DMS79 treated with DMSO at 0.1 percent for 48 hours (cell line): ENCODE data around the gene KIF3B.
A peak's percentile ranks its signal among the peaks of the same experiment; 100 is the strongest.
"Not testable (repeated sequence)": the region's sequence is repeated elsewhere in the genome, so short reads cannot be mapped to it uniquely, and the experiment has no call there.

Experiments
- DNase-seq: peaks from one replicate; lab custom pipeline; 2025; lab: John Stamatoyannopoulos, UW

The KIF3B gene

DNA sequence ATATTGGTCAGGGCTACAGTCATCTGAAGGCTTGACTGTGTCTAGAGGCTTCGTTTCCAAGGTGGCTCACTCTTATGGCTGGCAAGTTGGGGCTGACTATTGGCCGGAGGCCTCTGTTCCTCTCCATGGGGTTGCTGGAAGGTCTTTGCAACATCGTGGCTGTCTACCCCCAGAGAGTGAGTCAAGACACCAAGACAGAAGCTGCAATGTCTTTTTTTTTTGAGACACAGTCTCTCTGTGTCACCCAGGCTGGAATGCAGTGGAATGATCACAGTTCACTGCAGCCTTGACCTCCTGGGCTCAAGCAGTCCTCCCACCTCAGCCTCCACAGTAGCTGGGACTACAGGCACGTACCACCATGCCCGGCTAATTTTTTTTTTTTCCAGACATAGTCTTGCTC, 29.4 kb upstream of the KIF3B start:
- no peak for DNase-seq

DNA sequence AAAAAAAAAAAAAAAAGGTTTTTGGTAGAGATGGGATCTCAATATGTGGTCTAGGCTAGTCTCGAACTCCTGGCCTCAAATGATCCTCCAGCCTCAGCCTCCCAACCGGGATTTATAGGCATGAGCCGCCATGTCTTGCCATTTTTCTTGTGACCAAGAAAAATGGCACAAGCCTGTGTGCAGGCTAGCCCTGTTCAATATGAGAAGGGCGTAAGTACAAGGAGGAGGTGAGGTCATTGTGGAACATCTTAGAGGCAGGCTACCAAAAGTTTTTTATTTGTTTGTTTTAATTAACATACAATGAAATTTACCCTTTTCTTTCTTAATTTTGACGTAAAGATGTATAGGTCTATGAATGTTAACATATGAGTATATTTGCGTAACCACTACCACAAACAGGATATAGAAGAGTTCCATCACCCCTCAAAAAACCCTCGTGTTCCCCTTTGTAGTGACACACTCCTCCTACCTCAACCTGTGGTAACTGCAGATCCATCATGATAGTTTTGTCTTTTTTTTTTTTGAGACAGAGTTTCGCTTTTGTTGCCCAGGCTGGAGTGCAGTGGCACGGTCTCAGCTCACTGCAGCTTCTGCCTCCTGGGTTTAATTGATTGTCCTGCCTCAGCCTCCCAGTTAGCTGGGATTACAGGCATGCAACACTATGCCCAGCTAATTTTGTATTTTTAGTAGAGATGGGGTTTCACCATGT, 28.3 kb upstream of the KIF3B start:
- DNase-seq = no peak

DNA sequence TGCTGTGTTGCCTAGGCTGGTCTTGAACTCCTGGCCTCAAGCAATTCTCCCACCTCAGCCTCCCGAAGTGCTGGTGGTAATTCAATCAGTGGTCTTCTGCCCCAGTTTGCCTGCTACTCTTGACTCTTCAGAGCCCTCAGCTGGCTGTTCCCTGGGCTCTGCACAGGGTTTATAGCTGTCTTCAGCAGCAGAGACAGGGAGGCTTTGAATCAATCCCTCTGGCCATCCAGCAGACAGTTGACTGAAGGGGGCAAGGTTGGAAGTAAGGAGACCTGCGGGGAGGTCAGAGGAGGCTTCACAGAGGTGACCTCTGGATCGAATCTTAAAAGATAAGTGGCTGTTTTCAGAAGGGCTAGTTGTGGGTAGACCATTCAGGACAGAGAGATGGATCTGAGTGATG, 26.0 kb upstream of the KIF3B start:
- no peak for DNase-seq

DNA sequence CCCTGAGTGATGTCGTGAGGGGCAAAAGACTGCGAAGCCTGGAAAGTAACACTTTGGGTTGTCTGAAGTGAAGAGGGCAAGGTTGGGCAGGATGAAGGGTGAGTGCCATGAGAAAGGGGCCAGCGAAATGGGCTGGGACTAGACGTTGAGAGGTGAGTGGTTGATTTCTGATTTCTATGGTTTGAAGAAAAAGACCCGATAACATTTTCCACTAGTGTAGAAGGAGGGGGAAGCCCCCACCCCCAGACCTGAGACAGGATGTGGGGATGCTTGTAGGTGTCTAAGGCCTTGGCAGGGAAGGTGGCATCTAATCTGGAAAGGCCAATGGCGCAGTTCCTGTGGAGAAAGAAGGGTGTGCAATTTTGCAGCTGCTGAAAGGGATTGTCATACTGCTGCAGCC, 25.3 kb upstream of the KIF3B start:
- no peak for DNase-seq

DNA sequence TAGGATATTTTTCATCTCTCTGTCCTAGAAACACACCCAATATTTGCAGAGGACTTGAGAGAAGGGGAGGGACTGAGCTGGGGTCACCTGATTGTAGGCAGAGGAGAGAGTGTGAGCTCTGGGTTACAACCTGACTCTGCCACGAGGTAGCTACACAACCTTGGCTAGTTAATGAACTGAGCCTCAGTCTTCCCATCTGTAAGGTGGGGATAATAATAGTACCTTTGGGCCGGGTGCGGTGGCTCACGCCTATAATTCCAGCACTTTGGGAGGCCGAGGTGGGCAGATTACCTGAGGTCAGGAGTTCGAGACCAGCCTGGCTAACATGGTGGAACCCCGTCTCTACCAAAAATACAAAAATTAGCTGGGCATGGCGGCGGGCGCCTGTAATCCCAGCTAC, 16.5 kb upstream of the KIF3B start:
- DNase-seq = not testable (repeated sequence)

DNA sequence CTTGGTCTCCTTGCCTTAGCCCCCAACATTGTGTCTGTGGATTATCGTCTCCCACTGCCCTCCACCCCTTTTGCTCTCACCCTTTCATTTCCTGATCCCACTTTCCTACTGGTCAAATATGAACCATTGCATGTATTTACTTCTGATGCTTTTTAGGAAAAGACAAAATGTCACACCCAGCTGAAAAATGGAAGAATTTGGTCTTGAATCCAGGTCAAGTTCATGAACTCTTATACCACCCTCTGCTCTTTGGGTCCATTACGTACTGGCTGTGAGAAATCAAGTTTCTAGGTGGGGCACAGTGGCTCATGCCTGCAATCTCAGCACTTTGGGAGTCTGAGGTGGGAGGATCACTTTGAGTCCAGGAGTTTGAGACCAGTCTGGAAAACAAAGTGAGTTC, 15.8 kb upstream of the KIF3B start:
- no peak for DNase-seq

DNA sequence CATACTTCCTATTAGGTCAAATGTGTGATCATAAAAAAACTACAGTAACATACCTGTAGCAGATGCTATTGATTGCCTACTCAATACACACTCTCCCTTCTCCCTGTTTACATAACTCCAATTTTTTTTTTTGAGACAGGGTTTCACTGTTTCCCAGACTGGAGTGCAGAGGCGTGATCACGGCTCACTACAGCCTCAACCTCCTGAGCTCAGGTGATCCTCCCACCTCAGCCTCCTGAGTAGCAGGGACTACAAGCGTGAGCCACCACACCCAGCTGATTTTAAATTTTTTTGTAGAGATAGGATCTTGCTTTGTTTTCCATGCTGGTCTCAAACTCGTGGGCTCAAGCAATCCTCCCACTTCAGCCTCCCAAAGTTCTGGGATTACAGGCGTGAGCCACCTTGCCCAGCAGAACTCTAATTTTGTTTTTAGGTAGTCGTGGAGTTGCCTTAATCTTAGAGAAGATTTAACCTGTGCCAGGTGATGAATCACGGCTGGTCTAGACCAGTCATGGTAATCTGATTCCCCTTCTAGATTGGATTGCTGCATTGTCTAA, 14.0 kb upstream of the KIF3B start:
- DNase-seq = no peak

DNA sequence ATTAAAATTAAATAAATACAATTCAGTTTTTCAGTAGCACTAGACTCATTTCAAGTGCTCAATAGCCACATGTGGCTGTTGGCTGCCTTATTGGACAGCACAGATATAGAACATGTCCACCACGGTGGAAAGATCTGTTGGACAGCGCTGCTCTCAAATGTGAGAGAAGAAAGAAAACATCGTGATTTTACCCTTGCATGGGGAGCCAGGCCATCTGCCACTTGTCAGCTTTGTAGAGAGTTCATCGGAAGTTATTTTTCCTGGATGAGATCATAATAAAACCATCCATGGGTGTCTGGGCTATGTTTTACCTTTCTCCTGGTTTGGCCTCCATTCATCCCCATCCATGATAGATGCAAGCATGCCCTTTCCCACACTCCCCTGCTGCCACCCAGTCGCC, 5.8 kb upstream of the KIF3B start:
- no peak for DNase-seq

DNA sequence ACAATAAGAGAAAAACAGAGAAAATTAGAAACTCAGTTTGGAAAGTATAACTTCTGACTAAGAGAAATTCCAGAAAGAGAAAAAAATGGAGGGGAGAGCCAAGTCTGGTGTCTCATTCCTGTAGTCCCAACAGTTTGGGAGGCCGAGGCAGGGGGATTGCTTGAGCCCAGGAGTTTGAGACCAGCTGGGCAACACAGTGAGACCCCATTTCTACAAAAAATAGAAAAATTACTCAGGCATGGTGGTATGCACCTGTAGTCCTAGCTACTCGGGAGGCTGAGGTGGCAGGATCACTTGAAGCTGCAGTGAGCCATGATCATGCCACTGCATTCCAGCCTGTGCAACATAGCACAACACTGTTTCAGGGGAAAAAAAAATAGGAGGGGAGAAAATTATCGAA, 3.1 kb upstream of the KIF3B start:
- no peak for DNase-seq

DNA sequence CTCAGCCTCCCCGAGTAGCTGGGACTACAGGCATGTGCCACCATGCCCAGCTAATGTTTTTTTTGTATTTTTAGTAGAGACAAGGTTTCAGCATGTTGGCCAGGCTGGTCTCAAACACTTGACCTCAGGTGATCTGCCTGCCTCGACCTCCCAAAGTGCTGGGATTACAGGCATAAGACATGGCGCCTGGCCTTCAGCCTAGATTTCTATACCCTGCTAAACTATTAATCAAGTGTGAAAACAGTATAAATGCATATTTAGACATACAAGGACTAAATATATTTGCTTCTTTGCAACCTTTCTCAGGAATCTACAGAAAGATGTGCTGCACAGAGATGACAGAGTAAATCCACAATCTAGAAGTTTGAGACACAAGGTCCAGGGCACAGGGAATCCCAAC, 2.3 kb upstream of the KIF3B start:
- DNase-seq = not testable (repeated sequence)

DNA sequence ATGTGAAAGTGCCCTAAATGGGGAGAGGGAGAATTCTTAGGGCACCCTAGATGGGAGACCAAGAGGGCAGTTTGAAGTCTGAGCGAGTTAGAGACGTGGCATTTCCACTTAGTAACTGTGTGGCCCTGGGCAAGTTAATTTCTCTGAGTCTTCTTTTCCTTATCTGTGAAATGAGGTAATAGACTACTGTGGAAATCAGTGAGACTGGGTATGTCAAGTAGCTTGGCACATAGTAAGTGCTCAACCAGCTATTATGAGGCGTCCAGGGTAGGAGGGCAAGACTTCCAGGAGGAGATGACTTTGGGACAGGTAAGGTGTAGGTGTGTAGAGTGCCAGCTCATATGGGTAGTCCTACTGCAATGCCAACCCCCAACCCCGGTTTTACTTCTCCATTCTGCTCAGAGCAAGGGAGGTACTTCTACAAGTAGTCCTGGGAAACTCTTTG, 770 bp downstream of the KIF3B start:
- DNase-seq = no peak

DNA sequence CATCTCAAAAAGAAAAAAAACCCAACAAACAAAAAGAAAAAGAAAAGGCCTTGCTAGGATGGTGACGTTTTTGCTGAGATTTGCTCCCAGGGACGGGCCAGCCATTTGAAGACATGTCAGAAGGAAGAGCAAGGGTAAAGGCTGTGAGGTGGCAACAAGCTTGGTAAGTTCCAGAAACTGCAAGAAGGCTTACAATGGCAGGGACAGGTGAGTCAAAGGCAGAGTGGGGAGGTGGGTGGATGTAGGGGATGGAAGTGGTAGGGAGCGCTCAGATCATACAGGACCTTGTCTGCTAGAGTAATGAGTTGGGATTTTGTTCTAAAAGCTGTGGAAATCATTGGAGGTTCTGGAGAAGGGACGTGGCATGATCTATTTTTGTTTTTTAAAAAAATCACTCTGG, 4.3 kb downstream of the KIF3B start:
- DNase-seq = no peak

DNA sequence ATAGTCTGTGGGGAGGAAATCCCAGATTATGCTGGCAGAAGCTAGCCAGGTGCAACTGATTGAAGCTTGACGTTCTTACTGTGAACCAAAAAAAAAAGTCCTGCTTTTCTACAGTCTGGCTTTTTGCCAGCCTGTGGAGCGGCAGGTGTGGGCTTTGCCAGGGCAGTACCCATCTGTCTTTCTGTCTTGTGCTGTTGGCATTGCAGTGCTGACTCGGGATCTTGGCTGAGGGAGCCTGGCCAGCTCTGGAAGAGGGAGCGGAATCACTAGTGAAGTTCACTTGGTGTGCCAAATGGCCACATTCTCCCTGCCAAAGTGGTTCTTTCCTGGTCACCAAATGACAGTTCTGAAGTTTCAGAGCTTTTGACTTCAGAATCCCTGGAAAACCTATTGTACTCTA, 5.0 kb downstream of the KIF3B start:
- peak; percentile 93 for DNase-seq

DNA sequence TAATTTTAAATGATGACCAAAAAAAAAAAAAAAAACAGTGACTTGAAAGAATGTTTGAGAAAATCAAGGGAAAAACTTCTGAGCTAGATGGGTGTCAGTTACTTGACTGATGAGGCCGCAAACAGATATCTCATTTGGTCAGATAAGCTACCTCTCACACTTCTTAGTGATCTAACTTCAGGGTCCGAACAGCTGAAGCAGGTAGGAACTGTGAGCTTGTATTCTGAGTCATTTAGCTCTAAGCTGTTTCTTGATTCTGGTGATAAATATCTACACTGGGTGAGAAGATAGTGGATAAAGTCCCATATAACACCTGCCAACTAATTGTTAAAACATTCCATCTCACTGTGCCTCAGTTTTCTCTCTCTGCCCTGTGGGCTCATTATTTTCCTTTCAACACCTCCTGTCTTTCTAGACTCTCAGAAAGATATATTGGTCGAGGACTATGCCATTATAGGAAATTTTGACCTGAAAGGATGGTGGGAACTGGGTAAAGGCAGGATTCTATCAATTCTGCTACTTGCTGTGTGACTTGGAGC, 7.7 kb downstream of the KIF3B start:
- no peak for DNase-seq

DNA sequence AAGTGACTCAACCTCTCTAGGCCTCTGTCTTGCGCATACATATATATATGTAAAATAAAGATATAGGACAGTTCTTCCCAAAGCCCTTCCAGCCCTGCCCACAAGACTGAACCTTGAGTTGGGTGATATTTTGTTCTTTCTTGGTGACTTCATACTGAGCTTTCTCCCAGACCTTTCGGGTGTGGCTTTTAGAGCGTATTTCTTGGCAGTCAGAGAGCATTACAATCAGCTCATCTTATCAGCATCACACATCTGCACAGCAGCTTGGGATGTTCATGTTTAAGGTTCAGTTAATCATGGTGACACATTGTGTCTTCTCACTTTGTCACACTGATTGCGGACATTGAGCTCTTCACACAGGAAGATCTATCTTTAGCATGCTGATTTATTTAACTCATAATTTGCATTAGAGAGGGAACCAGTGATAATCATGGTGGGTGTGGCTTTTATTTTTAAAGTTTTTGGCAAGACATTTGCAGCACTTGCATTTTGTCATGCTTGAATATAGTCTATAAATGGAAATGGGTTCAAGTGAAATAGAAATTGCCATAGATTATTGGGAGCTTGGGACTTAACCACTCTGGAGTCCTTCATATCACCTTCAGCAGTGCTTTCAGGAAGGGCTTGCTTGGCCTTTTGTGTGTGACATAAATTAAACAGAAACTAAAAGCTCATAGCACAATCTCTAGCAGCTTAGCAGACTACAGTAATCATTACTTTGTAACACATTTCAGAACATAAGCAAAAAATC, 8.3 kb downstream of the KIF3B start:
- DNase-seq = no peak

DNA sequence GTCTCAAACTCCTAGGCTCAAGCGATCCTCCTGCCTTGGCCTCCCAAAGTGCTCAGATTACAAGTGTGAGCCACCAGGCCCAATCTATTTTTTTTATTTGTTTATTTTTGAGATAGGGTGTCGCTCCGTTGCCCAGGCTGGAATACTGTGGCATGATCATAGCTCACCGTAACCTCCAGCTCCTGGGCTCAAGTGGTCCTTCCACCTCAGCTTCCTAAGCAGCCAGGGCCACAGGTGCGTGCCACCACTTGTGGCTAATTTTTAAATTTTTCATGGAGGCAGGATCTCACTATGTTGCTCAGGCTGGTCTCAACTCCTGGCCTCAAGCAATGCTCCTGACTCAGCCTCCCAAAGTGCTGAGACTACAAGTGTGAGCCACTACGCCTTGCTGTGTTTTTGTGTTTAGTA, 9.8 kb downstream of the KIF3B start:
- DNase-seq = no peak

DNA sequence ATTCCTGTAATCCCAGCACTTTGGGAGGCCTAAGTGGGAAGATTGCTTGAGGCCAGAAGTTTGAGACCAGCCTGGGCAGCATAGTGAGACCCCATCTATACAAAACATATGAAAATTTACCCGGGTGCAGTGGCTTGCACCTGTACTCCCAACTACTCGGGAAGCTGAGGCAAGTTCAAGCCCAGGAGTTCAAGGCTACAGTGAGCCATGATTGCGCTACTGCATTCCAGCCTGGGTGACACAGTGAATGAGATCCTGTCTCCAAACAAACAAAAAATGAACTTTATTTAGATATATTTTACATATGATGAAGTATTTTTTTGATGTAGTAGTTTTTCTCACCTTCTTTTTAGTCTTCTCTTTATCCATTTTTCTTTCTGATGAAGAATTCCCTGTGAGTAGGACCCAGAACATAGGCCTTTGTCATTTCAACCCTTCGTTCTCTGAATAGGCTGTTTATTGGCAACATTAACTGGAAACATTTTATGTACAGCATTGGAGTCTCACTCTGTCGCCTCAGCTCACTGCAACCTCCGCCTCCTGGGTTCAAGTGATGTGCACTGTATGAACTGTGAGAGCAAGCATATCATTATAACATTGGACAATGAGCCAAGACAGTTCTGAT, 10.9 kb downstream of the KIF3B start:
- DNase-seq = no peak

DNA sequence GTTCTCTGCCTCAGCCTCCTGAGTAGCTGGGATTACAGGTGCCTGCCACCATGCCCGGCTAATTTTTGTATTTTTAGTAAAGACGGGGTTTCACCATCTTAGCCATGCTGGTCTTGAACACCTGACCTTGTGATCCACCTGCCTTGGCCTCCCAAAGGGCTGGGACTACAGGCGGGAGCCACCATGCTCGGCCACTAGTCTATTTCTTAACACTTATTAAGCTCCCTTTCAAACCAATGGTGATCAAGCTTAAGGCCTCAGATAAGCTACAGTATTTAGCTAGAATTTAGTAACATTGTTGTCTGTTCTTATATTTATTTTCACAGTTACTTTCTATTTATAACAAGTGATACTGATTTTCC, 11.8 kb downstream of the KIF3B start:
- not testable (repeated sequence) for DNase-seq

DNA sequence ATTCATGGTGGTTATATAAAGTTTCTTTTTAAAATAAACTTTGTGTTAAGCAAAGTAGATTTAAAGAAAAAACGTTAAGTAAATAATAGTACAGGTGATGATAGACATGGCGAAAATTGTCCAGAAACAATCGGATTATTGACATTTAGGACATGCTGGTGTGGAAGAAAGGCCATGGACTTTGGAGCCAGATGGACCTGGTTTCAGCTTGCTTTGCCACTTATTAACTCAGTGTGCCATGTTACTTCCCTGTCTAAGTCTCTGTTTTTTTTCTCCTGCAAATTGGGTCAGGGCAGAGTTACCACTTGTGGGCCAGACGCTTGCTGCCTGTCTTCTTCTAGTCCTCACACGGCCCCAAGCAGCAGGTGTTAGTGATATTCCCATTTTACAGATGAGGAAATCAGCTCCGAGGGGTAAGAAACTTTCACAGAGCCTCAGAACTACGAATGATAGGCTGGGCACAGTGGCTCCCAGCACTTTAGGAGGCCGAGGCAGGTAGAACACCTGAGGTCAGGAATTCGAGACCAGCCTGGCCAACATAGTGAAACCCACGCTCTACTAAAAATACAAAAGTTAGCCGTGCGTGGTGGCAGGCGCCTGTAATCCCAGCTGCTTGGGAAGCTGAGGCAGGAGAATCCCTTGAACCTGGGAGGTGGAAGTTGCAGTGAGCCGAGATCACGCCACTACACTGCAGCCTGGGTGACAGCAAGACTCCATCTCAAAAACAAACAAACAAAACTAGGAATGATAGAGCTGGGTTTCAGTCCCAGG, 12.4 kb downstream of the KIF3B start:
- no peak for DNase-seq

DNA sequence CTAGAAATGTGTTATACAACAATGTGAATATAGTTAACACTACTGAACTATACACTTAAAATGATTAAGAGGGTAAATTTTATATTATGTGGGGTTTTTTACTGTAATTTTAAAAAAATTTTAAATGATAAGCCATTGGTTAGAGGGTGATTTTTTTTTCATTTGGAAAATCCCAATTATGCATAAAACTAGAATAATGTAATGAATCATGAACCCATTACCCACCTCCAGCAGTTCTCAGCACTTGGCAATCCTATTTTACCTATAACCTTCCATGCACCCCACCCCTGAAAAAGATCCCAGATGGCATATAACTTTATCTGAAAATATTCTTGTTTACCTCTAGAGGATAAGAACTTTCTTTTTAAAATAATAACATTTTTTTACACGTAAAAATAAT, 13.7 kb downstream of the KIF3B start:
- DNase-seq = no peak

DNA sequence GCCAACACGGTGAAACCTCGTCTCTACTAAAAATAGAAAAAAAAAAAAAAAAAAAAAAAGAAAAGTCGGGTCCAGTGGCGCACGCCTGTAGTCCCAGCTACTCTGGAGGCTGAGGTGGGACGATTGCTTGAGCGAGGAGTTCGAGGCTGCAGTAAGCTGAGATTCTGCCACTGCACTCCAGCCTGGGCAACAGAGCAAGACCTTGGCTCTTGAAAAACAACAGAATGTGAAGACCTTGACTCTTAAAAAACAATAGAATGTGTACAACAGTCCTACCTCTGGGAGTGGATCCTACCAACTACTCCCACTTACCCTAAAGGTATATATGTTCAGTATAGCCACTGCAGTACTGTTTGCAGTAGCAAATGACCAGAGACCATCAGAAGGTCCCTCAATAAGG, 15.1 kb downstream of the KIF3B start:
- DNase-seq = no peak

DNA sequence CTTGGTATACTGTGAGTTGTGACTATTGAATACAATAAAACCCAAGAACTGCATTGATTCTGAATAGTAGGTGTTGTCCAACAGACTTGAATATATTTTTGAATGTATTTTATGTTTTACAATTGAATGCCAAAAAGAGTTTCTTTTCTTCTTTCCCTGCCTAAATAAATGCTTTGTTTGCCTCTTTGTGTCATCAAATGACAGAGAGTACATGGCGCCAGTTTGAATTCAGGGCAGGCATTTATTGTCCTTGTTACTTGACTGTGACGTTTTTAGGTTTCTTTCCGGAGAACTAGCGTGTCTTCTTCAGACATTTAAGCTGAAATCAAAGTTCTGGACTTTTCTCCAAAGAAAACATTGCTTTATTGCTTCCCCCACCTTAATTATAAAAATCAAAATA, 16.6 kb downstream of the KIF3B start:
- no peak for DNase-seq
